Bone marrow (tissue), 2 donors: Measurements from ENCODE around the gene HUS1.
"Not testable (repeated sequence)": the region's sequence is repeated elsewhere in the genome, so short reads cannot be mapped to it uniquely, and the experiment has no call there.

Source experiments
- DNase-seq, 2 donors: peaks; one replicate each; lab custom pipeline; 2025; lab: John Stamatoyannopoulos, UW

Gene HUS1

GRCh38 chr7:47923081-47923875 is 56.1 kb downstream of the HUS1 start:
- DNase-seq, result not testable (repeated sequence)

- DNase-seq, result not testable (repeated sequence)
These were observed 62.9 kb downstream of the HUS1 start for GRCh38 chr7:47916514-47916913.

- no peak for DNase-seq
These were observed 63.8 kb downstream of the HUS1 start for GRCh38 chr7:47915616-47915976.

GRCh38 chr7:47914717-47915615 is 64.4 kb downstream of the HUS1 start:
- no peak for DNase-seq
